HG03025 (cell line): ENCODE measurements around the gene RAX.
A peak's percentile ranks its signal among the peaks of the same experiment; 100 is the strongest.

Experiments
- ATAC-seq: cut with Tn5 transposase; IDR thresholded peaks from one replicate; pipeline ENCODE4 v1.9.1; 2021; ENCODE audit warnings: mild to moderate bottlenecking, moderate library complexity; ENCODE audit not compliant: unreplicated experiment, low FRiP score

The RAX gene

DNA sequence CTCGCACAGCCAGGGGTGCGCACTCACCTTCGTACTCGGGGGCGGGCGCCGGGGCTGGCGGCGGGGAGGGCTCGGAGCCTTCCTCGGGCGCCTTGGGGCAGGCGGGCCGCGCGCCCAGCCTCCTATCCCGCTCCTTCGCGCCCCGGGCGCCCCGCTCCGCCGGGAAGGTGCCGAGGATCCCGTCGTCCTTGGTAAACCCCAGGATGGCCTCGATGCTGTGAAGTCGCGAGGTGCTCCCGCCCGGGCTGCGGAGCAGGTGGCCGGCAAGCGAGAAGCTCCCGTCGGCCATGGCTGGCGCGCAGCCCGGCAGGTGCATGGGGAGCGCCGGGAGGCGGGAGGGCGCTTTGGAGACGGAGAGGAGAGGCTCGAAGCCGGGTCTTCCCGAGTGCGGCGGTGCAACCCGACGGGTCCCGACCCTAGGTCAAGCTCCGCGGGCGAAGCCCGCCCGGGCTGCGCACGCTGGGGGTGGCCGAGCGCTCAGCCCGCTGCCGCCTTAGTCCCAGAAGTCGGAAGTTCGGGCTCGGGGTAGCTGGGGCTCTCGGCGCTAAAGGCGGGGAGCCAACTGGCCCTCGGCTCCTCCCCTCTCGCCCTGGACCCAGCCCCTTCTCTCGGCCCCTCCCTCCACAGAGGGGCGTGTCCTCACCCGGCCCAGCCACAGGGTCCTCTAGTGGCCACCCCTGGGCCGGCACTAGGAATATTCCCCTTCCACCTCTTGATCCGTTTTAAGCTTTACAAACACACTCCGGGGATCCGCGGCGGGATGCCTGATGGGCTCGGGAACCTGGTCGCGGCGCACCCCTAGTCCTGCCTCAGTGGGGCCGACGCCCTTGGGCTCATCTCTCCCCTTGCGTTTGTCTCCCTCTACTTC lies at the start of gene RAX:
Gene RAX, minus strand, starts transcription at position 564 of the 868 bp plus-strand sequence. Its CDS starts 248 bp downstream, at position 316.
- no peak for ATAC-seq

DNA sequence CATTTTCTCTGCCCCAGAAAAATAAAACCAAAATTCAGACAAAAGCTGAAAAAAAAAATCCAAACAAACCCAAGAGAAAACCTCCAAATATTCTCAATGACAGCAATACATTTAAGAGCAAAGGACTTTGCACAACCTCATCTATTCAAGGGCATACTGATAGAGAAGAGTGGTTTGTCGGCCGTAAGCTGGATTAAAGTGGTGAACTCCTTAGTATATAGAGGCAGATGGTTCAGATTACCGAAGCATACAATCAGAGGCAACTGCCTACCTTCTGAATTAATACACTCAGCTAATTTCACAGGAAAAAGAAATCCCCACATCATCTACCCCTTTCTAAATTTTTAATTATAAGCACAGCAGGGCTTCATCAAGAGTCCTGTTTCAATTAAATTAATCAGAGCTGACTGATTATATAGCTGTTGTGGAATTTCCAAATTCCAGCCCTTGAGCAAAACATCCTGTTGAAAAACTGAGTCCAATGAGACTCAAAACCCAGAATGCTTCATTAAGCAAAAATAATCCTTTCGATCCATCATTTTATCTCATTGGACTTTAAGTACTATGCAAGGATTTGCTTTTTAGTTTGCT lies 45.3 kb upstream of the RAX start, which contains the start of gene CPLX4:
Gene CPLX4, minus strand, starts transcription at position 190 of the 591 bp plus-strand sequence. Its CDS starts 187 bp downstream, at position 3.
- ATAC-seq: no peak

DNA sequence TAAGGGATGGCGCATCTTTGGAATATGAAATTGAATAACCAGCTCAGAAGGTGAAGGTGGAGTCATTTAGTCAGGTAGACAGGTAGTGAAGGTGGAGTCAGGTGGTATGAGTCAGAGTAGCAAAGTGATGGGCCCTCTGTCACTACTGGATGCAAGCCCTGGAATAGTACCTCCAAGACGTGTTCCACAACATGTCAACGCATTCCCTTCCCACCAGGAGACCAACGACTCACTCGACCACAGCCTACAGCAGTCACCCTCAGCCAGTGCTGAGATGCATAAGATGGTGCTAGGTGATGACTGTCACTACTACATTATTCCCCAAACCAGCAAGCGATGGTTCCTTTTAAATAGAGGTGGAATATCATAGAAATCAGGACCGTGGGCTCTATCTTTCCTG lies 38.4 kb upstream of the RAX start:
- no peak for ATAC-seq

DNA sequence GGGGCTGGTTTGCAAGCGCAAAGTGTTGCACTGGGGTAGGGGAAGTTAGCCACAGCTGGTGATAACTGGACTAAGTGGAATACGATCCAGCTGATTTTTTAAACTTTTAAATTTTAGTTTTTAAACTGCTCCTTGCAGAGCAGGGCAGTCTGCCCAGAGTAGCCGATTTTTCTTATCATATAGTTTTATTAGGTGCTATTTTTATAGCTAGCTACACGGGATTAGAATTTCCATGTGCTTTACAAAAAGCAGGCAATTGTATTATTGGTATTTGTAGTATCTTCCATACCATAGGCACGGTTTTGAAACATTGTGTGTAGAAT lies 35.6 kb upstream of the RAX start:
- ATAC-seq: no peak

DNA sequence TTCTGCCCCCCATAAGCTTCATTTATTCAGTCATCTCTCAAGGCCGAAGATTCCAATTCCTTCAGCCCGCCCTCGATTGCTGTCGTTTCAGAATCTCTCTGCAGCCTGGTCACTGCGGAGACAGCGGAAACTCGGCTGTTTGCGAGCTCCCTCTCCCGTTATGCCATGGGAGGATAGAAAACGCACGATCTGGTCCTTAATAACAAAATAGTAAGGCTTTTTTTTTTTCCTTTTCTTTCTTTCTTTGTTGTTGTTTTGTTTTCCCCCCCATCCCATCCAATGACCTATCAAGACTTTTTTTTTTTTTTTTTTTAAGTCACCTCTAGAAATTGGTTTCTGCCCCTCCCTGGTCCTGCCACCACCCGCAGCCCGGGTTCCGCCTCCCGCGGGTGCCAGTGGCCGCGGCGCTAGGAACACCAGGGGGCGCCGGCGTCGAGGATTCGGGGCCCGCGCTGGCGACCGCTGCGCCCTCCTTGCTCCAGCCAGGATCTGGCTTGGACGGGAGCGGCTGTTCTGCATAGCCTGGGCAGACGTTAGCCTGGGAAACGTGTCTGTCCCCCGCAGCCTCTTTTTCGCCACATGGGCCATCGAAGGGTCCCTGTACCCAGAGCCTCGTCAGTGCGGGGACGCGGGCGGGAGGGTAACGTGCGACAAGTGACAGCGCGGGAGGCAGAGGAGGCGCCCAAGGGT lies 35.1 kb upstream of the RAX start:
- peak; percentile 87 for ATAC-seq

DNA sequence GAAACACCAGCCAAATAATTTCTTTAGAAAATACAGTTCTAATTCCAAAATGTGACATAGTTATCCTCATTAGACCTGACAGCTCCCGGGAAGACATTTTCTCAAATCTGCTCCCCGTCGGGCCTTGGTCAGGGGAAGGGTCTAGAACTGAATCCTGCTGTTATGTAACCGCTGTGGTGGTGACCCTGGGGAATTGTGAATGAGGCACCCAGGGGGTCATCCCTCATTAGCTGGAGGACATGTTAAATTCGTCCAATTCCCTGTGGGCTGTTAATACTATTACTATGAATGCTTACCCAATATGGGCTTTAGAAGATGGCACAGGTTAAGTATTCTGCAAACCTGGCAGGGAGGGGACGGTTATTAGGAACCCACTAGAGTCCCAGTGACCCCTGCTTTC lies 33.4 kb upstream of the RAX start:
- ATAC-seq: no peak

DNA sequence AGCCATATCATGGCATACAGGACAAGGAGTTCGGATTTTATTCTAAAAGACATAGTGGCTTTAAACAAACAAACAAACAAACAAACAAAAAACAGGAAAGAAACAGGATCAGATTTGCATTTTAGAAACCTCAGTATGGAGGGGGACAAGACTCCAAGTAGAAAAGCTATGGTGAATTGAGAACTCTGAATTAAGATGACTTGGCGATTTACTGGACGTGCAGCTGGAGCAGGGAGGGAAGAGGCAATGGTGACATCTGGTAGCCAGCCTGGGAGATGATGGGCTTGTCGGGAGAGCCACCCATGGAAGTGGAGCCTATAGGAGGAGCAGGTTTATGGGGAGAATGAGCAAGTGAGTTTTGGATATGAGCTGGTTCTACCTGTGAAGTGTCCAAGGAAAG lies 32.0 kb upstream of the RAX start:
- ATAC-seq: no peak

DNA sequence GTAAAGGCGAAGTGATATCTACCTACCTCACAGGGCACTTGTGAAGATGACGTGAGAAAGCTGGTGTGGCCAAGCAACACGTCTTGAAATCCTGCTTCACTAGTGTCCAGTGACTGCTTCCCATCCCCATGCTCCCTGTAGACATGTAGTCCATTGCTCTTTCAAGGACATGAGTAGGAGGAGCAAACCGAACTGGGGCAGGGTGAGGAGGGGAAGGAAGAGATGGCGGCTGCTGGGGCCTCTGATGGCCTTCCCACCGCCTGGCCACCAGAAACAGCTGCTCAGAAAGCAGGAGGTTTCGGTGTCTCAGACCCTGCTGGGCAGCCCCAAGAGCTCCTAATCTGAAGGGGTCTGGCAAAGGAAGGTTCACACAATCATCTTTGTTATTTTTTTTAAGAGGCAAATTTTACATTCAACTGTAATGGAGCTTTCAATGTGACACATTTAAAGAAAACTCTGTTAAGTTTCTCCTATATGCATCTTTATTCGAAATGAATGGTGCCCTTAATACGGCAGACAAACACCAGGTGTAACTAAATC lies 30.5 kb upstream of the RAX start:
- no peak for ATAC-seq

DNA sequence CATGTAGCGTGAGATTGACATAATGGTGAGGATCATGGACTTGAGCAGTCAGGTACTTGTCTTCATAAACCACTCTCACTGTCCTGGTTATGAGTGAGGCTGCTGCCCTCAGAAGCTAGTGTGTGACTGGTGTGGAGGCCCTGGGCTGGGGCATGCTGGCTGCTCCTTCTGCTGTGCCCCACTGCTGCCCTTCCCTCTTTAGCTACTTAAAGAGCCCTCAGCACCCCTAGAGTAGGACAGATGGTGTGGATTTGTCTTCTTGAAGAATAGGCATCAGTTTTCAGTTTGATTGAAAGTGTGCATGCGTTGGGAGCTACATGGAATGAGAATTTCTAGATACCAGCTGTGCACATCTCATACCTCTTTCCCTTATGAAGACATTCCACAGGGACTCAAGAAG lies 29.8 kb upstream of the RAX start:
- ATAC-seq: no peak

DNA sequence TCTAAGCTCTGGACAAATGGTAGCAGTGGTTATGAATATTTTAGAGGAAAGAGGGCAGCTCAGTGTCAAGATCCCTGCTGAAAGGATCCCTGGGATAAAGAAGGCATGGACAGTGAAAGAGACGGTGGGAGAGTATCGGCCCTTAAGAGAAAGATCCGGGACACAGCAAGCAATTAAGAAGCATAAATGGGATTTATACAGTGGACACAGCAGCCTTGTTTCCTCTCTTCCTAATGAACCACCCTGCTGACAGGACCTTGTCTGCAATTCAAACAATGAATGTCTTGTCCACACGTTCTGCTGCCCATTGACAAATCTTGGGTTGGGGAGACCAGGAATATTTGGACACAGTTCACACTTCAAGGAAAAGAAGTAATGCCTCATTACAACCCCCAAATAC lies 28.7 kb upstream of the RAX start:
- ATAC-seq: no peak

DNA sequence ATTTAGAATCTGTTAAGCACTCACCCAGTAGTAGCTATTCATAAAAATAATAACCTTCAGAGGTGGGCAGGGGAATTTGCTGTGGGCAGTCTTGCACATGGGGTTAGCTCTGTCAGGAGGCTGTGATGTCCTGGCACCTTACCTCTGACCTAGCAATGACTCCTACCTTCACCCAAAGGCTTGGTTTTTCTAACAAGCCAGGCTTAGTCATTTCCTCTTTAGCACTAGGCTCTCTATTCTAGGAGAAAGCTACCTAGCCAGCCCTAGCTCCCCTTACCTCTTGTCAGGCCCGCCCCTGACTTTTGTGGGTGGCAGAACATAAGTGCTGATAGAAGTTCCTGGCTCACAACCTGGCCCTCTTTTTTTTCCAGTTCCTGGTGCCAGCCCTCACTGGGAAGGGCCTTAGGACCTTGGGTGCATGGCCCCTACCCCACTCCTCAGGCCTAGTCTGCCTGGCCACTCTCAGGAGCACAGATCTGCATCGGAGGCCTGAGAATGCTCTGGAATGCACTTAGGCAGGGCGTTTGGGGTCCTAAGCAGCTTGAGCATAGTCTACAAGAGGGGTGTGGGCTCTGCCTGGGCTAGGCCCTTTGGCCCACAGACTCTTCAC lies 27.5 kb upstream of the RAX start:
- no peak for ATAC-seq

DNA sequence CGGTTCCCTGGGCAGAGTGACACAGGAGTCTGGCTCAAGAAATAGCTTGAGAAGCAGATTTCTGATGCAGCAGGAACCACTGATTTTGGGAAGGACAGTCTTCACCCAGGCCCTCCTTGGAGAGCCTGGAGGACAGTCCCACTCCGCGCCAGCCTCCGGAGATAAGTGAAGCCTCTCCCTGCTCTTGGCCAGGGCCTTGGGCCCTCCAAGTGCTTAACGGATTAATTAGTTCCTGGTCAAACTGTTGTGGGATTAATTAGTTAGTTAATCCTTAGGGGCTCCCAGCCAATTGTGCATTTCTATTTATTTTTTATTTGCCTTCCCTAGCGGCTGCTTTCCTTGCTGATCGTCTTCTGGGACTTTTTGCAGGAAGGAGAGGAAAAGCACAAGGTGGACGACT lies 25.6 kb upstream of the RAX start:
- no peak for ATAC-seq

DNA sequence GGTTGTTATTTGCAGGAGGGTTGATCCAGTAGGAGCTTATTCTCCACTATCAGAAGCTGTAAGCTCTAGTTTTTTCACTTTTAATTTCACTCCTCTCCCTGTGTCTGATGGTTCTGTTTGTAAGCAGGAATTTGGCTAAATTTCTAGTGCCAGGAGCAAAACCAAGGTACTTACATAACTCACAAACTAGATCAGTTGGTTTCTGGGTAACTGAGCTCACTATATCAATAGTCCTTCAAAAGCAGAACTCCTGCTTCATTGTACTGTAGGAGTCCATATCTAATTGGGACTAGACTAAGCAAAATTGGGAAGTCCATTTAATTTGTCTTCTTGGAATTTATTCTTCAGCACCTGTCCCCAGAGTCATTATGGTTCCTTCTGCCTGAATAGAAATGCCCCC lies 20.1 kb upstream of the RAX start:
- ATAC-seq: no peak

DNA sequence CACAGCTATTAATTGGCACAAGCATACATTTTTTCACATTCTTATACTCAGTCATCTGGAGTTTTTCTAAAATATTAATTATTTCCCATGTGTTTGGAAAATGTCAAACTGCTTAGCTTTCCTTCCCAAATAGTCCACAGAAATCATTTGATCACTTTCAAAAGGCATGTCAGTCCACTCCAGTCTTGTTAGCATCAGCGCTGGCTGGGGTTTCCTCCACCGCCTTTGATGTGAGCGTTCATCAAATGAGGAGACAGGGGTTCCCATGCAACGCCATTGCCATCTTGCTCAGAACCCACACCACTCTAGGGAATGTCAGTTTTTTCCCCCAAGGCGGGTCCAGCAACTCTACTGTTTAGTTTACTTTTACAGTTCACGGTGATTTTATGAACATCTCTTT lies 13.1 kb upstream of the RAX start:
- no peak for ATAC-seq

DNA sequence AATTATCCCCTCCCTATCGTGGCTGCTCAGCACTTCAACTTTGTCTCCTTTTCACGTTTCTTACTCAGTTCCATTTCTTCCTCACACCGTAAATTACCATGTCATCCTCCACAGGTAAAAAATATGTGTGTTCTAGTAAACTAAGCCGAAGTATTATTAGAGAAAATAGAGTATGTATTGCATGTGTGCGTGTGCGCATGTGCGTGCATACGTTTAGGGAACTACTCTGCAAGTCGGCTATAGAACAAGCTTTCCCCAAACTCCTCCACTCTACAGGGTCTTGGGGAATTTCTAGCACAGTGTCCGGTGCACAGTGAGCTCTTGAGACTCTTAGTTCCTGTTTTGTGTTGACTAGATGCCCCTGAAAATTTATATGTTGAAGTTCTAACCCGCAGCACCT lies 9.1 kb upstream of the RAX start:
- no peak for ATAC-seq

DNA sequence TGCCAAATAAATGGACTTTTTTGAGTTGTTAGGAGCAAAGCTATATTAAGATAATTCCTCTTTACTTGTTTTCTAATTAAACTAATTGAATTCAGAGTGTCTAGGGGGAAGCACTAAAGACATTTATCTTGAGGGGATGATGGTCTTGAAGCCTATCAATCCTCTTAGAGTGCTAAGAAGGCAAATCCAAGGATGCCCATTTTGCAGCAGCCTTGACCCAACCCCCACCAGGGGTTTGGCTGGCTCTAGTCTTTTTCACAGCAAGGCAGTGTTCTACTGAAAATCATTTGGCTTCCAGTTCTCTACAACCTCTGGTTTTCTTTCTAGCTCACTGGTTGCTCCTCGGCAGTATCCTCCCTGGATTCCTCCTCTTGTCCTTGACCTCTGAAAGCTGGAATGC lies 6.5 kb upstream of the RAX start:
- no peak for ATAC-seq

DNA sequence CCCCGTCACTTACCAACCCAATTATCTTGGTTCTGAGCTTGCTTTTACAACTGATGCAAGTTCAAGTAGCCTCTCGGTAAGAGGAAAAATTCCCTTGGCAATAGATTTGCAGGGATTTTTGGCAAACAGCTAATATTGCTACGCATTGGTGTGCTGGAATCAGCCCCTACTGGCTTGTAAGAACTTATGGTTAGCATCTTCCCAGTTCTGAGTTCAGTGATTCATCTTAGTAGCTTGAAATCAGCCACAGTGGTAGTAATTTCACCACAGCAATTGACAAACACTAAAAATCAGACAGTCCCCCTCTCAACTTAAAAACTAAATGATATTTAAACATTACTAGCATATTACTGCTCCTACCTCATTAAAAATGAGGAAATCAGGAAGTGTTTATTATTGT lies 5.9 kb upstream of the RAX start:
- ATAC-seq: no peak

DNA sequence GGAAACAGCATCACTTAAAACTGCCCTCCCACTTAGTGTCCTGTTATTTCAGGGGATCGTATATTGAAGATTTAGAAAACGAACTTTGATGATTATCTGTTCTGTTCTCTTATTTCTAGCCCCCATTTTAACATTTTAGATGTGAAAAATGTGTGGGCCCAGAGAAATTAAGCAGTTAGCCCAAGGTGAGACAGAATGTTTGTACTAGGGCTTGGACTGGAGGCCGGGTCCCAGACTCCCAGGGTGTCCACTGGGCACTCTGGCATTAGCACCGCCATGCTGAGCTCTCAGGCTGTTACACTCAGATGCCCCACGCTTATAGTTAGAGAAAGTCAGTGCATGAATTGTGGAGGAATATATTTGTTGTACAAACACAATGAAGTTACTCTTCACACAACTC lies 5.5 kb upstream of the RAX start:
- no peak for ATAC-seq

DNA sequence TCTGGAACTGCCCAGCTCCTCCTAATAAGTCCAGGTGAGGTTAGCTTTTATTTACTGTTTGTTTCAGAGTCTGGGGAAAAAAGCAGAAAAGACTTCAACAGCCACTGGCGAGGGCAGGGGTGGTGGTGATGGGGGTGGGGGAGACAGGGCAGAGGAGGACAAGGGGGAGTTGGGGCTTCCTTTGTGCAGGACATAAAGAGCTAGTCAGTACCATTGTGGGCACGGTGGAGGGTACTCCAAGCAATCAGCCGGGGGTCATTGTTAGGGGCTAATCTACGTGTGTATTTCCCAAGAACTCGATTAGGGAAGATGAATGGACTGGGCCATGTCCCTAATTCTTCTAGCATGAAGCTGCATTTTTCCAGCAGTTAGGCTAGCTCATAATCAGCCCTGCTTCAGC lies 2.8 kb upstream of the RAX start:
- no peak for ATAC-seq

DNA sequence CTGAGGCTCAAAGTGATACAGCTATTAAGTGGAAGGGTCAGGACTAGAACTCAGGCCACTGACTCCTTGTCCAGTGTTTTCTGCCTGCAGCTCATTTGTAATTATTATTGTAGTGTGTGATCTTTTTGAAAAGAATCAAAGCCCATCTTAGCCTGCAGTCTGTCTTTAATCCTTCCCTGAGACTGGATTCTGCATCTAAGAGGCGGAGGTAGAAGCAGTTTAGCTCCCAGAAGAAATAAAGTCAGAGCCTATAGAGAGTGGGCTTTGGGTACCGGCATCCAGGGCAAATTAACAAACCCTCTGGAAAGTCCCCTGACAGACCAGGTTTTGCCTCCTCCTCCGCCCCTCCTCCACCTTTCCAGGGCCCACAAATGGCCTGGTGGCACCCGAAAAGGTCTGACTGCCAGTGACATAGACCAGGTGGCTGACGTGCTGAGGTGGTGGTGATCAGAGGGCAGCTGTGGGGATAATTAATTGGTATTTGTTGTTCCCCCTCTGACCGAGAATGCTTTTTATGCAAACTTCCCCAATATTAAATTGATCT lies 2.2 kb upstream of the RAX start:
- ATAC-seq: no peak

DNA sequence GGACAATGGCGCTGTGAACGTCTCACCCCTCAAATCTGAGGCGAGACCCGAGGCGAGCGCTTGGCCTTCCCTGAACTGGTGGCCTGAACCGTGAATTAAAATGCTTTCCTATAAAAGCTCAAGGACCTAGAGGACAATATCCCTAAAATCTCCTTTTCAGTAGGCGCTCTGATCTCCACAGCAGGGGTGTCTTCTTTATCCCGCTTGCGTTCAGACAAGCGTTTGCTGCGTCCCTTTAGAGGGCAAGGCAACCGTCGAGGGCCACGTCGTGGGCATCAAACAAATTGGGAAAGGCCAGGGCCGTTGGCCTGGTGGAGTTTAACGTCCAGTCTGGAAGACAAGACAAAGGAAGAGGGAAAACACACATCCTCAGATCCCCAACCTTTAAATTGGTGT lies 1.3 kb upstream of the RAX start:
- ATAC-seq: no peak
